Breast epithelium (tissue), 3 donors: ENCODE measurements around the gene SERP2.

Experiments
- CTCF ChIP-seq, 3 donors: fragments of 450-650 bp; IDR thresholded peaks; one replicate each; pipeline ENCODE4 v1.5.1; 2016 to 2017; ENCODE audit warnings: antibody characterized with exemption in 3 of 3, mild to moderate bottlenecking in 3 of 3, moderate library complexity in 3 of 3
- POLR2A ChIP-seq: fragments of 450-650 bp; IDR thresholded peaks from one replicate; pipeline ENCODE4 v1.6.1; 2016; ENCODE audit warnings: antibody characterized with exemption, mild to moderate bottlenecking, moderate library complexity
- POLR2AphosphoS5 ChIP-seq, 3 donors: sonication (generic); formaldehyde crosslinking; IDR thresholded peaks; one replicate each; pipeline ENCODE4 v1.6.1; 2017; ENCODE audit warnings: antibody characterized with exemption in 3 of 3

- peak in 1 of 3 donors; percentile 10 for TF ChIP-seq CTCF (IDR thresholded peaks at IDR 0.05)
- no peak for TF ChIP-seq POLR2A
- TF ChIP-seq POLR2AphosphoS5 (IDR thresholded peaks at IDR 0.05), result no peak
Observed at GRCh38 chr13:44410328-44410859, 36.8 kb downstream of the SERP2 start.
